Skeletal muscle cell (primary cell): ENCODE measurements around the gene PPY.
"Not testable (repeated sequence)": the region's sequence is repeated elsewhere in the genome, so short reads cannot be mapped to it uniquely, and the experiment has no call there.

Source experiments
- DNase-seq: peaks from one replicate; pipeline ENCODE4 v3.0.0-alpha.2; 2010; ENCODE audit warnings: low read depth
- H3K4me3 ChIP-seq: 2 replicates; pipeline ENCODE4 v1.5.1; 2011; ENCODE audit warnings: low read depth, mild to moderate bottlenecking, control low read depth, low read length, moderate library complexity

PPY gene

DNA sequence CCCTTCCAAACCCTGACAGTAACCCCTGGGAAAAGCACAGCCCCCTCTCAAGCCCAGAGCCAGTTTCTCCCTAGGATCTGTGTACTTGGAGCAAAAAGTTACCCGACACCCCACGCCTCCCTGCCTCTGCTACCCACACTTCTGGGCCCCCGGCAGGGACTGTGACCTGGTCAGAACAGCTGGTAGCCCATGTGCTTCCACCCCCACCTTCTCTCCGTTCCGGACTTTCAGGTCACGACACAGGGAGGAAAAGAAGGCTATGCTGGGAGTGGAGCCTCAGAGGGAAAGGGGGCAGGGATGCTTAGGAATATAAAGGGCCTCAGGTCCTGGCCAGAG is 6.4 kb downstream of the PPY start:
- no peak for DNase-seq
- H3K4me3 ChIP-seq, result no peak overlapping the region

DNA sequence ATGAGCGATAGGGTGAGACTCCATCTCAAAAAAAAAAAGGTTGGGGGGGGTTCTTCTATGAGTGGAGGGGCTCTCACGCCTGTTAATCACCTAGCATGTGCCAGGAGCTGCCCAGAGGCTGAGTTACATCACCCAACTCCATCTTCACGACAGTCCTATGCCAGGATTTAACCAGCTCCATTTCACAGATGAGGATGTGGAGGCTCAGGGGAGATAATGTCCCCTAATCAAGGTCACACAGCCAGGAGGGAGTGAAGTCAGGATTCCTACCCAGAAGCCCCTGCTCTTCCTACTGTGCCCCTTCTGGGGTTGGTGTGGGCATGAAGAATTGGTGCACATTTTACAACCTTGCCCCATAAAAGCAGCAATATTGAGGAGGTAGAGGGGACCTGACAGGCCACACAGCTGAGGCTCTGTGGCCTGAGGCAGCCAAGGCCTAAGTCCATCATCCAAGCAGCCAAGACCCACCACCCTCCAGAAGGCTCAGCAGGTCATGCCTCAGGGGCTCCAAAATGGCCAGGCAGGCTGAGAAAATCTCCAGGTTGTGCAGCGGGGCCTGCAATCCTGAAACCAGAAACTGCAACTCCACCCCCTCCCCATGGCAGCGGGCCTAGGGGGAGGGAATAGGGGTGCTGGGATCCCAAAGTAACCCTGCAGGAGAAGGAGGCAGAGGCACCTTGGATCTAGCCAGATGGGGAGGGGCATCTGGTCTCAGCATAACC is 6.9 kb downstream of the PPY start:
- H3K4me3 ChIP-seq, result no peak overlapping the region
- no peak for DNase-seq

DNA sequence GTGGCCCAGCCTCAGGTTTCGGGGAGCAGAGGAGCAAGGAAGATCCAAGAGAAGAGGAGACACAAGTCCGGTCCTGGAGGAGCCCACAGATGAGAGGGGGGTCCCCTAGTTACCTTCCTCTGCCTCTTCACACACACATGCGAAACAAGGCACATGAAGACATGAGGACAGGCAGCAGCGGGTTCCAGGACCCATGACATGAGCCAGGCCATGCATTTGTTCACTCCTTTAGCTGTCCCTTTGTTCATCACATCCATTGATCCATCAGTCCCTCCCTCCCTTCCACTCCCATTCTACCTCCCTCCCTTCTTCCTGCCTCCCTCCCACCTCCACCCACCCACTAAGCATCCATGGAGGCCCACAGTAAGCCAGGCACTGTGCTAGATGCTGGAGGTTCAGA is 9.4 kb downstream of the PPY start:
- no peak overlapping the region for H3K4me3 ChIP-seq
- DNase-seq, result no peak

DNA sequence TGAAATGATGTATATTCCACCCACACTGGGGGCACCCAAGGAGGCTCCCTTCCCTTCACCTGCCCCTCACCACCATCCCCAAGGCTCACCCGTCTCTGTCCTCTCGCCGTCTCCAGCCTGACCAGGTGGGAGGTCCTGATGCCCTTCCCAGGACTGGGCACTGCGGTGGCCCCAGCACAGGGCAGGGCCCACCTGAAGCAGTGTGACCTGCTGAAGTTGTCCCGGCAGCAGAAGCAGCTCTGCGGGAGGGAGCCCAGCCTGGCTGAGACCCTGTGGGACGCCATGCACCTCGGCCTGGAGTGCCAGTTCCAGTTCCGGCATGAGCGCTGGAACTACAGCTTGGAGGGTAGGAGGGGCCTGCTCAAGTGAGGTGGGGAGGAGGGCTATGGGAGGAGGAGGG is 9.9 kb downstream of the PPY start:
- no peak for DNase-seq
- no peak overlapping the region for H3K4me3 ChIP-seq

DNA sequence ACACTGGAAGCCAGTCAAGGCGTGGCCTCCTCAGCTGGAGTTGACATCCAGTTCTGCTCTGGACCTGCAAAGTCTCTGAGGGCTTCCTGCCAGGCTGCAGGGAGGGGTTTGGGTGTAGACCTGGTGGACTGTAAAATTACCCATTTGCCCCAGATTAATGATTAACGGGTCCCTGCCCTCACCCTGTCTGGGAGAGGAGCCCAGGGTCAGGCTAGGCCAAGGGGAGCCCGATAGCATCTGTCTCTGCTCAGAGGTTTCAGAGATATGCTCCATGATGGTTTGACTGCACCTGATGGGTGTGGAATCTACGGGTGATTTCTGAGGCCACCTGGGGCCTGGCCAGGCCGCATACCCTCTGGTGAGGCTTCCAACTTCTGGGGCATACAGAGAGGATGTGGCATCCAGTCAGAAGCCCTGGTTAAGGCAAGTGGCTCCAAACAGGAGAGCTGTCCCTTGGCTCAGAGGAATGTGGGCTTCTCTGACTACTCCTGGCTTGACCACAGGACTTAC is 11.2 kb downstream of the PPY start:
- H3K4me3 ChIP-seq, result no peak overlapping the region
- DNase-seq, result no peak

DNA sequence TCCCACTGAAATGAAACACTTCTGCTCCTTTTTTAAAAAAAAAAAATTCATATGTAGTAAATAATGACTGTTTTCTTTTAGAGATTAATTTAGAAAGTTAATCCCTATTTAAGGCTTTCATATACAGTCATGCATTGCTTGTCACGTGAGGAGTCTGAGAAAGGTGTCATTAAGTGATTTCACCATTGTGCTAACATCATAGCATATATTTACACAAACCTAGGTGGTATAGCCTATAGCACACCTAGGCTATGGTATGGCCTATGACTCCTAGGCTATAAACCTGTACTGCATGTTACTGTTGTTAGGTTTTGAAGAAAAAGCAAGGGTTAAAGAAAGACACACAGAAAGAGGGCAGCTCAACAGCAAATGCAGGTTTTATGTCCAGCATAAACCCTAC is 13.7 kb downstream of the PPY start:
- no peak overlapping the region for H3K4me3 ChIP-seq
- no peak for DNase-seq

DNA sequence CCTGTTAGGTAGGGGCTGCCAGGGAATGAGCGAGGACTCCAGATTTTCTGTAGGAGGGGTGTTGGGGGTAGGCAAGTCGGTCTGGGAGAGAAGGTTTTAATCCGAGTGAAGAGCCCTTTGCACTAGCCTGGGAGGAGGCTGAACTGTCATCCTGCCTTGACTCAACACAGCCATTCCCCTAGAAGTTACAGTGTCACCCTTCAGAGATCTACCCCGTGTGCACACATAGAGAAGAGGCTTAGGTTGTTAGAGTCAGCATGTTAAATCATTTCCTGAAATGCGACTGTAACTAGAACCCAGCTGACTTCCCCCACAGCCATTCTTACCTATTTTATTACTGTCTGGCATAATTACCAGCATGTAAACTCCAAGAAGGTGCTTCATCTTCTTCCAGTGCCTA is 14.3 kb downstream of the PPY start:
- H3K4me3 ChIP-seq, DNase-seq: not testable (repeated sequence)

DNA sequence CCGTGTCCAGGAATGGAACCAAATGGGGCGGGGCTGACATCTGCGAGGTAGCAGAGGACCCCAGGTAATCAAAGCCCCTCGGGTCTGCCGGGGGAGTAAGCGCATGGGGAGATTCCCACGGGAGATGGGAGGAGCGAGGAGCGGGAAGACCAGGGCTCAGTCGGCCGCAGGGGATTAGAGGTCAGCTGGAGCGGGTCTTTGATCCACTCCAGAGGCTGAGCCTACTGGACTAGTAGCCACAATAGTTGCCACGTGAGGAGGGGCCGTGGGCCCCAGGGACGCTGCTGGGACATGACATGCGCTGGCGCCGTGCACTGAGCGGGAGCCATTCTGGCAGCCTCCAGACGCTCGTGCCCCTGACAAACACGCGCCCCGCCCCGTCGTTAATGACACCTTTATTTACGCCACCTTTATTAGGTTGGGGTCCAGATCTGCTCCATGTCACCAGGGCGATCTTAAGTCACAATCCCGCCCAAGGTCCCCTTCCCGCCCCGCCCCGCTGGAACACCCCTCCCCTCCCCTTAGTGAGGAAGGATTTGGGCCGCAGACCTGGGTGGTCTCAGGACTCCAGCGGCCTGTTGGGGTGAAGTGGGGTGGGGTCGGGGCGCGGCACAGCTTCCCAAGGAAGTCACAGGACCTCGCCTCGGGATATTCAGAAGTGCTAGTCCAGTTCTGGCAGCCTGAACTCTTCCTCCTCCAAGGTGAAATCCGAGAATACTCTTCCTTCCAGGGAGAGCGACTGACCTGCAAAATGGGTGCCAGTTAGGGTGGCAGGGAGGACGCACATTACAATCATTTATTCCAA is 15.0 kb downstream of the PPY start:
- no peak for DNase-seq
- peak overlapping the region; percentile 27 for H3K4me3 ChIP-seq

DNA sequence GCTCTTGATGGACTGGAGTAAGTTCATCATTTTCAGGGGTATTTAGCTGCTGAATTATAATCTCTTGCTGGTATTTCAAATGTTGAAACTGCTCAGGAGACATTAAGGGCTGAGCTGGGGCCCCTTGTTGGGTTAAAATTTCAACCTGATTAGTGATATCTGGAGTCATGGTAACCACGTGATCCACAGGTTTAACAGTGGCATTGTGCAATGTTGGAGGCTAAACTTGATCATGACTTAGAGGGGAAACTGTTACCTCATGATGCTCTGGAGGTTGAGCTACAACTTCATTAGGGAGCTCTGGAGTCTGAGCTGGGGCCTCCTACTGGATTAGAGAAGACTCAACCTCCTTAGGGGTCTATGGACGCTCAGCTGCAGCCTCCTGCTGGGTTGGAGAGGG is 17.7 kb downstream of the PPY start:
- no peak for DNase-seq
- H3K4me3 ChIP-seq, result no peak overlapping the region

DNA sequence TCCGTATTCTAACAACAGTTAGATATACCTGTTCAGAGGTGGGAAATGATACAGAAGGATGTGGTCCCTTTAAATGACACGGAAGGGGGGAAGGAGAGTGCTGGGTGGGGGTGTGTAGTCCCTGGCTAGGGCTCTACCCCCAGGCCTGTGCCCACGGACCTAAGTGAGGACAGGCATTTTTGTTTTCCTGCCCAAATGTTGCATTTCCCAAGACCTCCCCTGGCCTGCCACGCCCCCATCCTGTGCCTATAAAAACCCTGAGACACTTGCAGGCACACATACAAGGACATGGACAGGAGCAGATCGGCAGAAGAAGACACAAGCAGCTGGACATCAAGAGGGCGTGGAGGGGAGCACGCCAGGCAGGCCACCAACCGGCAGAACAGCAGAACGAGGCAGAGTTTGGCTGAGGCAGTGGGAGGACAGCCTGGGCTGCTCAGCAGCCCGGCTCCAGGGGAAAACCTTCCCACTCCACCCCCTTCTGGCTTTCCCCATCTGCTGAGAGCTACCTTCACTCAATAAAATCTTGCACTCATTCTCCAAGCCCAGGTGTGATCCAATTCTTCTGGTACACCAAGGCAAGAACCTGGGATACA is 21.7 kb downstream of the PPY start:
- DNase-seq, result no peak
- H3K4me3 ChIP-seq, result no peak overlapping the region

DNA sequence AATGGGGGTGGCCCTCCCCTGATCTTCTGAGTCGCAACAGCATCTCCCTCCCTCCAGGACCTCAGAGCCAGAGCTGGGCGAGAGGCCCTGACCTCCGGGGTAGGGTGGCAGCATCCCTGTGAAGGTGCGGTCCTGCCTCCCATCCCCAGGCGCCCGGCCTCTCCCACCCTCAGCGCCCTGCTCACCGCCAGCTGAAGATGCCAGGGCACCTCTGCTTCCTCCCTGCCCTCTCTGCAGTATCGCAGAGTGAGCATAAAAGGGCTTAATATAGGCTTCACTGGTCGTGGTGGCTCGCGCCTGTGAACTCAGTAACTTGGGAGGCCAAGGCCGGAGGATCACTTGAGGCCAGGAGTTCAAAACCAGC is 24.3 kb downstream of the PPY start:
- no peak for DNase-seq
- H3K4me3 ChIP-seq, result no peak overlapping the region

DNA sequence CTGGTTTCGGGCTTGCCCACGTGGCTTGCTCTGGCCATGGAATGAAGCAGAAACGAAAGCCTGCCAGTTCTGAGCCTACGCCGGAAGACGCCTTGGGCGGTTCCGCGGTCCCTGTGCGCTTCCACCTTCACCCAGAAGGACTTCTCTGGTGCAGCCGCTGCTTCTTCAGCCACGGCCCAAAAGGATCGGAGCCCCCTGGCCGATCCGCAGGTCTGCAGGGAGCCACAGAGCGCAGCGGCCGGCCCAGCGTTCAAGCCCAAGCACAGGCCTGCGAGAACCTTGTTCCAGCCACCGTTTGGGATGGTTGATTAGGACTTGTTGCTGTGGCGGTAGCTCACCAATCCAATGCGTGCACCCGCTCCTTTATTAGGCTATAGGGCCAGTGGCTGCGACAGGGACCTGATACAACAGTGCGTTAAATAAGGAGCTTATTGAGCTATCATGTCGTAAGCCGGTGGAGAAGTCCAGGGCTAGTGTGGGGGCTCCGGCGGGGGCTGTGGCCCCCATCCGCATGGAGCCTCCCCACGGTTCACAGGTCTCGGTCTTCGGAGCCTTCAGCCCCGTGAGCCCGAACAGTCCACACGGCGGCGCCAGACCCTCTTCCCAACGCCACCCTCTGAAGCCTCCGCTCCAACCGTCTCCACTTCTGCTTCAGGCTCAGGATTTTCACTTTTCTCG is 24.8 kb downstream of the PPY start:
- no peak for DNase-seq
- no peak overlapping the region for H3K4me3 ChIP-seq

DNA sequence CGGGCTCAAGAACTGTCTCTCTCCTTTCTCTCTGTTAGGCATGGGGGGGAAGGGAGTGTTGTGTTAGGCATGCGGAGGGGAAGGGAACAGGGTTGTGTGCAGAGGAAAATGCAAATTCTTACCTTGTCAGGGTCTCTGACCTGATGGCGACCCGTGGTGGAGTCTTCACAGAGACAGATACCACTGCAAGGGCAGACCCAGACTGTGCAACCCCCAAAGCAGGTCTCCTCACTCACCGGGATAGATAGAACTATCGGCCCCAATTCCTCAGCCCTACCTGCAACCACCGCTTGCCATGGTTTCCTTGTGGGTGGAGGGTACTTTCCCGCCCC is 25.3 kb downstream of the PPY start:
- DNase-seq, result no peak
- no peak overlapping the region for H3K4me3 ChIP-seq

DNA sequence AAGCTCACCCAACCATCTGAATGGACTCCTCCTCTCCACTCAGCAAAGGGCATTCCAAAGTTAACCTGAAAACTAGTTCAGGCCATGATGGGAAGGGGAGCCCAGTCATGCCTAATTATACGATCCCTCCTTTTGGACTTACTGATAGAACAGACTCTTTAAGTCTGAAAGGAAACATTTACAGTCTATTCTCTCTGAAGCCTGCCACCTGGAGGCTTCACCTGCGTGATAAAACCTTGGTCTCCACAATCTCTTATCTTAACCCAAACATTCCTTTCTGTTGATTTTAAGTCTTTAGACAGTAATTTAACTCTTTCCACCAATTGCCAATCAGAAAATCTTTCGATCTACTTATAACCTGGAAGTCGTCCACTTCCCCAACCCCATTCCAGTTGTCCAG is 25.9 kb downstream of the PPY start:
- no peak overlapping the region for H3K4me3 ChIP-seq
- DNase-seq, result no peak

DNA sequence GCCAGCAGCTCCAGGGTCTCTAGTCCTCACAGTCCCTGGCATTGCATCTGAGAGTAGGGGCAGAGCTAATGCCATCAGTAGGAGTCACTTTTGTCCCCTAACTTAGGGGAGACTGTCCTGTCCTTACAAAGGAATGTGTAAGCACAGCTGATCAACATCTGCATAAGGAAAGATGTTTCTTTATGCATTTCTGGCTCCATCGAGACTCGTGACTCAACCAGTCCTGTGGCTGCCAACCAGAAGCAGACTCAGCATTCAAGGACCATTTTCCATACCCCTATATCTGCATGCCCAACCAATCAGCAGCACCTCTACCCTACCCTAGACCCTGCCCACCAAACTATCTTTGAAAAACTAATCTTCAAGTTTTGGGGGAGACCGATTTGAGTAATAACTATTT is 26.7 kb downstream of the PPY start:
- no peak overlapping the region for H3K4me3 ChIP-seq
- no peak for DNase-seq

DNA sequence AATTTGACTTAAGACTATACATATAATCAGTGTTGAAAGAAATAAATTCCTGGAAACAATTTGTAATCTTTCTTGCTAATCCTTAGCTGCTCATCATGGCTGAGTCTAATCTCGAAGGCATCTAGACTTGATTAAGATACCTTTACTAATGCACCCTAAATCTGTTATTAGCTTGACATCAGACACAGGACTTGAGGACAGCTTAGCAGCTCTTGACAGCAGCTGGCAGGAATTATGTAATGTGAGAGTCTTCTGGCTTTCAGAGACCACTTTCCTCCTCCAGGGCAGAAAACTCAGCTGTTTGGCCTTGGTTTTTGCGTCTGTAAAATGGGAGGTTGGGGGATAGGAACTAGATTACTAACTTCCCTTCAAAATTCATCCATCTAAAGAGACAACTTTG is 27.8 kb downstream of the PPY start:
- H3K4me3 ChIP-seq, result no peak overlapping the region

DNA sequence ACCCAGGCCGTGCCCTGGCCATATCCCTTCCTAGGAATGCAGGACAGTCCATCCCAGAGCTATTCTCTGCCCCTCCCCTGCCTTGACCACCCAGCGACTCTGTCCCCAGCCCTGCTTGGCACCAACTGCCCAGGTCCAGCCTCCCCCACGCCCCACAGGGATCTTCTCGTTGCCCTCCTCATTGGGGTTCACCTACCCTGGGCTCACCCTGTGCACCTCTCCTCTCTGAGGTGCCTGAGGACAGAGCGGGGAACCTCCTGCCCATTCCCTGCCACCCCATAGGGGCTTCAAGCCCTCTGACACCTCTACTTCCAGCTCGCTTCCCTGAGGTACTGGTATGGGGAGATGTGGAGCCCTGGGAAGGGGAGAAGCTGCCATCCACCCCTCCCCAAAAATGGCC is 28.7 kb downstream of the PPY start:
- DNase-seq, result no peak
- no peak overlapping the region for H3K4me3 ChIP-seq

More for the DNA sequence above, 27.8 kb downstream of the PPY start:
- no peak for DNase-seq

DNA sequence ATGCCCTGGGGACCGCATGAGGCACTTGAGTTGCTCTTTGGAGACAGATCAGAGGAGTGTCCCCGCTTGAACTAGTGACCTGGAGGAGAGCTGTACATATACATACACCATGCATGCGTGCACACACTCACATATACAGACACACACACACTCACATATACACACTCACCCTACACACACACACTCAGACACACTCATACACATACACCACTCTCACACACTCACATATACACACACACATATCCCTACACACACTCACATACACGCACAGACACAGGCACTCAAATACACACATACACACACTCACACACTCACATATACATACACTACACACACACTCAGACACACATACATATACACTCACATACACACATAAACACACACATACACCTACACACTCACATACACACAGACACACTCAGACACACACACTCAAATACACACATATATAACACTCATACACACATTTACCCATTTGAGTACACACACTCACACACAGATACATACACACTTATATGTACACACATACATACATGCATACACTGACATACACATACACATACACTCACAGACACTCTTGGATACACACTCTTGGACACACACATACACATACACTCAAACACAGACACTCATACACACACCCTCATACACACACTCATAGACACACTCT is 29.5 kb downstream of the PPY start:
- DNase-seq, result no peak
- H3K4me3 ChIP-seq, result no peak overlapping the region

DNA sequence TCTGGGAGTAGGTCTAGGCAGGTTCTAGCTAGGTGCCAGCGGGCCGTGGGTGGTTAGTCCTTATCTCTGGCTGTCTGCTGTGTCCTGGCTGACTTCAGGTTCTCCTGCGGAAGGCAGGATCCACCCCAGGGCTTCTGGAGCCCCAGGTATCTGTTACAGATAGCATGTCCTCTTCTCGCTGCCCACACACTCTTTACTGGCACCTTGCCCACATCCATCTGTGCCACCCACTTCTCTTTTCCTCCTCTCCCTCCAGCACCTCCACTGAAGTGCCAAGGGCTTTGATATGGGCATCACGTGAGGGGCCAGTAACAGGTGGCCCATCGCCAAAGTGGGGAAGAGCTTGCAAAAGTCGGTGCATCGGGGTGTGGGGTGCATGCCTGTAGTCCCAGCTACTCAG is 30.4 kb downstream of the PPY start:
- DNase-seq, result no peak
- H3K4me3 ChIP-seq, result no peak overlapping the region
